Right atrium auricular region (tissue), 2 donors: ENCODE results near the gene COMMD7. TPM values are rescaled to one million over a fixed set of nuclear protein-coding genes. Genes with fewer than 3 reads are reported as not detected.

Experiments used
- DNase-seq: peaks from one replicate; pipeline ENCODE4 v3.0.0-alpha.2; 2019; ENCODE audit warnings: low spot score
- H3K27ac ChIP-seq, 2 donors: fragments of 200-600 bp; sonication (generic); 1 replicate in 1 of 2; 2 replicates in 1 of 2; pipeline ENCODE4 v1.5.1; 2016 to 2019
- H3K27me3 ChIP-seq, 2 donors: fragments of 200-600 bp; sonication (generic); one replicate each; pipeline versions ENCODE4 v1.5.1 to v1.6.0; 2017 to 2019
- H3K36me3 ChIP-seq: fragments of 200-600 bp; sonication (generic); one replicate; pipeline ENCODE4 v1.5.1; 2016
- H3K4me1 ChIP-seq, 2 donors: fragments of 200-600 bp; sonication (generic); one replicate each; pipeline versions ENCODE4 v1.5.1 to v1.6.0; 2017 to 2019
- H3K4me3 ChIP-seq, 2 donors: fragments of 200-600 bp; sonication (generic); 1 replicate in 1 of 2; 2 replicates in 1 of 2; pipeline ENCODE4 v1.5.1; 2017 to 2019; ENCODE audit warnings: mild to moderate bottlenecking in 1 of 2, moderate library complexity in 1 of 2
- H3K9me3 ChIP-seq, 2 donors: fragments of 200-600 bp; sonication (generic); one replicate each; pipeline ENCODE4 v1.5.1; 2019
- CTCF ChIP-seq, 2 donors: fragments of 200-600 bp; sonication (generic); IDR thresholded peaks; one replicate each; pipeline ENCODE4 v1.5.1; 2019; ENCODE audit warnings: antibody characterized with exemption in 2 of 2
- total RNA-seq, 2 donors: library from RNA; depleted of rRNA; stranded (reverse); fragments of >200 nt; gene quantifications; one replicate each; pipeline ENCODE4 v1.1.0, GENCODE V29; 2016

Gene COMMD7
- total RNA-seq: 10 to 100 TPM; 22.2 to 29.3 TPM

GRCh38 chr20:32743237-32744112 is at the start of gene COMMD7:
Gene COMMD7 (minus strand): TSS chr20:32743467. CDS start chr20:32743391, 76 bp downstream.
- peaks cover 0 to 19% of the 10 kb centered on the region in 2 donors for H3K4me1 ChIP-seq
- H3K36me3 ChIP-seq: no peaks in the 10 kb centered on the region
- H3K4me3 ChIP-seq: peak within 1 kb of the TSS; percentile 91 to 92
- no peak for DNase-seq
- no peaks in the 10 kb centered on the region for H3K9me3 ChIP-seq
- TF ChIP-seq CTCF (IDR thresholded peaks at IDR 0.05): no peak
- H3K27ac ChIP-seq: peak within 1 kb of the TSS; percentile 92 to 93
- no peaks in the 10 kb centered on the region for H3K27me3 ChIP-seq

- H3K4me1 ChIP-seq: peaks cover 0 to 14% of the 10 kb centered on the region in 2 donors
- H3K27ac ChIP-seq: no peak overlapping the region
- TF ChIP-seq CTCF (IDR thresholded peaks at IDR 0.05): no peak
- no peak overlapping the region for H3K4me3 ChIP-seq
- H3K9me3 ChIP-seq: no peaks in the 10 kb centered on the region
- no peak for DNase-seq
- H3K27me3 ChIP-seq: no peaks in the 10 kb centered on the region
- H3K36me3 ChIP-seq: no peaks in the 10 kb centered on the region
Observed at GRCh38 chr20:32792731-32793458, 49.6 kb upstream of the COMMD7 start.

- Histone ChIP-seq H3K27me3 (no peaks in the 10 kb centered on the region), H3K4me1 (peaks cover 0 to 14% of the 10 kb centered on the region in 2 donors), H3K4me3 (no peak overlapping the region), H3K27ac (no peak overlapping the region), H3K36me3 (no peaks in the 10 kb centered on the region), H3K9me3 (no peaks in the 10 kb centered on the region)
- TF ChIP-seq CTCF (IDR thresholded peaks at IDR 0.05): no peak
- no peak for DNase-seq
Observed at GRCh38 chr20:32792316-32792715, 49.0 kb upstream of the COMMD7 start.

- Histone ChIP-seq H3K27ac (no peak overlapping the region), H3K36me3 (no peaks in the 10 kb centered on the region), H3K4me3 (no peak overlapping the region), H3K27me3 (no peaks in the 10 kb centered on the region), H3K9me3 (no peaks in the 10 kb centered on the region), H3K4me1 (peaks cover 0 to 14% of the 10 kb centered on the region in 2 donors)
- DNase-seq: no peak
- TF ChIP-seq CTCF (IDR thresholded peaks at IDR 0.05): no peak
Observed at GRCh38 chr20:32790751-32791057, 47.4 kb upstream of the COMMD7 start.

- Histone ChIP-seq H3K4me1 (peaks cover 0 to 14% of the 10 kb centered on the region in 2 donors), H3K27ac (no peak overlapping the region), H3K36me3 (no peaks in the 10 kb centered on the region), H3K9me3 (no peaks in the 10 kb centered on the region), H3K4me3 (no peak overlapping the region), H3K27me3 (no peaks in the 10 kb centered on the region)
- peak; percentile 99 for TF ChIP-seq CTCF (IDR thresholded peaks at IDR 0.05)
- DNase-seq: peak; percentile 73
Observed at GRCh38 chr20:32789896-32790750, 46.9 kb upstream of the COMMD7 start.
